Fibroblast of lung (primary cell): ENCODE results near the gene IMP4. TPM values are rescaled to one million over a fixed set of nuclear protein-coding genes. Genes with fewer than 3 reads are reported as not detected.

Experiments
- DNase-seq, 2 donors: peaks; one replicate each; pipeline versions ENCODE4 v3.0.0 to v3.0.0-alpha.2; 2010; ENCODE audit warnings: low read depth in 2 of 2
- H2AFZ ChIP-seq: 2 replicates; pipeline ENCODE4 v1.5.1; 2012; ENCODE audit warnings: low read length, control low read depth, inconsistent platforms
- H3K27ac ChIP-seq: 2 replicates; pipeline ENCODE4 v1.5.1; 2011; ENCODE audit warnings: low read length, control low read depth; ENCODE audit not compliant: insufficient read depth
- H3K27me3 ChIP-seq: 2 replicates; pipeline ENCODE4 v1.5.1; 2011; ENCODE audit warnings: mild to moderate bottlenecking, low read length; ENCODE audit not compliant: control insufficient read depth, insufficient read depth
- H3K36me3 ChIP-seq: 2 replicates; pipeline ENCODE4 v1.5.1; 2011; ENCODE audit warnings: low read length; ENCODE audit not compliant: control insufficient read depth, insufficient read depth
- H3K4me1 ChIP-seq: 2 replicates; pipeline ENCODE4 v1.5.1; 2011; ENCODE audit warnings: low read length; ENCODE audit not compliant: control insufficient read depth, insufficient read depth; ENCODE audit errors: extremely low read depth
- H3K4me2 ChIP-seq: 2 replicates; pipeline ENCODE4 v1.5.1; 2011; ENCODE audit warnings: low read length, control low read depth; ENCODE audit not compliant: insufficient read depth; ENCODE audit errors: extremely low read depth
- H3K4me3 ChIP-seq, 4 experiments: fragments of 200-600 bp in 1 of 4; sonication (generic) in 1 of 4; replicated peaks in 1 of 4; 2 replicates each; pipeline ENCODE4 v1.5.1; 2011 to 2016; ENCODE audit warnings: low read length in 4 of 4, low read depth in 3 of 4, mild to moderate bottlenecking in 3 of 4, control low read depth in 2 of 4, inconsistent platforms in 1 of 4, mixed read lengths in 1 of 4; ENCODE audit not compliant: insufficient read depth in 1 of 4; ENCODE audit errors: control extremely low read depth in 1 of 4
- H3K79me2 ChIP-seq: 2 replicates; pipeline ENCODE4 v1.5.1; 2012; ENCODE audit warnings: mild to moderate bottlenecking, low read length, inconsistent platforms; ENCODE audit not compliant: control insufficient read depth, insufficient read depth
- H3K9ac ChIP-seq: 2 replicates; pipeline ENCODE4 v1.5.1; 2011; ENCODE audit warnings: mild to moderate bottlenecking, low read length, control low read depth; ENCODE audit not compliant: insufficient read depth
- H3K9me3 ChIP-seq: 2 replicates; pipeline ENCODE4 v1.5.1; 2012; ENCODE audit warnings: low read depth, low read length; ENCODE audit not compliant: control insufficient read depth, insufficient read depth
- H4K20me1 ChIP-seq: 2 replicates; pipeline ENCODE4 v1.5.1; 2011; ENCODE audit warnings: low read length; ENCODE audit not compliant: control insufficient read depth, insufficient read depth; ENCODE audit errors: extremely low read depth
- CTCF ChIP-seq, 2 donors: IDR thresholded peaks in 1 of 2; conservative IDR thresholded peaks in 1 of 2; 1 replicate in 1 of 2; 2 replicates in 1 of 2; pipeline ENCODE4 v1.5.1; 2011 to 2012; ENCODE audit warnings: low read length in 2 of 2, control low read depth in 1 of 2, inconsistent platforms in 1 of 2, low read depth in 1 of 2, mild to moderate bottlenecking in 1 of 2
- EZH2 ChIP-seq: IDR thresholded peaks from 2 replicates; pipeline ENCODE4 v1.5.1; 2012; ENCODE audit warnings: low read length, control low read depth, mild to moderate bottlenecking; ENCODE audit errors: missing control alignments
- polyA minus RNA-seq: library from RNA; depleted of rRNA, polyadenylated mRNA; stranded (reverse); fragments of >200 nt; gene quantifications from 2 replicates; pipeline ENCODE4 v1.2.3, GENCODE V29; 2011; ENCODE audit warnings: low replicate concordance
- polyA plus RNA-seq, 2 donors: library from polyadenylated mRNA; depleted of rRNA in 1 of 2; stranded (reverse) in 1 of 2; unstranded in 1 of 2; fragments of >200 nt; gene quantifications; 2 replicates each; pipeline ENCODE4 v1.2.1, GENCODE V29; 2011 to 2012; ENCODE audit warnings: missing spikeins in 1 of 2
- total RNA-seq: library from RNA; depleted of rRNA; stranded (reverse); fragments of >200 nt; gene quantifications from 2 replicates; pipeline ENCODE4 v1.2.1, GENCODE V29; 2014

The IMP4 gene, protein sequence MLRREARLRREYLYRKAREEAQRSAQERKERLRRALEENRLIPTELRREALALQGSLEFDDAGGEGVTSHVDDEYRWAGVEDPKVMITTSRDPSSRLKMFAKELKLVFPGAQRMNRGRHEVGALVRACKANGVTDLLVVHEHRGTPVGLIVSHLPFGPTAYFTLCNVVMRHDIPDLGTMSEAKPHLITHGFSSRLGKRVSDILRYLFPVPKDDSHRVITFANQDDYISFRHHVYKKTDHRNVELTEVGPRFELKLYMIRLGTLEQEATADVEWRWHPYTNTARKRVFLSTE
- 50.1 and 58.0 TPM in 2 replicates for total RNA-seq
- polyA plus RNA-seq, result 46.3 and 67.6 TPM in 2 replicates
- 68.1 and 109 TPM in 2 replicates for polyA plus RNA-seq (2012)
- polyA minus RNA-seq, result 102 and 154 TPM in 2 replicates

- Histone ChIP-seq H3K4me2 (peak within 1 kb of the TSS; percentile 86), H3K9ac (peak within 1 kb of the TSS; percentile 76)
Observed at GRCh38 chr2:130342533-130343275, at the start of gene IMP4. Gene IMP4, plus strand, starts transcription at chr2:130342897. Its CDS starts 36 bp downstream, at chr2:130342933.

GRCh38 chr2:130300258-130300969 is 42.3 kb upstream of the IMP4 start:
- Histone ChIP-seq H3K4me3 (no peak overlapping the region), H3K4me1 (no peaks in the 10 kb centered on the region), H3K79me2 (no peaks in the 10 kb centered on the region), H3K27ac (no peak overlapping the region), H4K20me1 (no peaks in the 10 kb centered on the region), H3K27me3 (no peaks in the 10 kb centered on the region), H2AFZ (no peak overlapping the region), H3K36me3 (no peaks in the 10 kb centered on the region), H3K4me2 (no peak overlapping the region), H3K9ac (no peak overlapping the region), H3K9me3 (no peaks in the 10 kb centered on the region)
- DNase-seq, result no peak
- TF ChIP-seq CTCF (conservative IDR thresholded peaks at IDR 0.05 in 1 of 2, IDR thresholded peaks at IDR 0.05 in 1 of 2; ENCODE audit: low read depth in 1 of 2, low read length in 2 of 2), result no peak
- TF ChIP-seq EZH2, result no peak

More at GRCh38 chr2:130342533-130343275, at the start of gene IMP4:
- Histone ChIP-seq H2AFZ (peak within 1 kb of the TSS; percentile 97), H3K36me3 (peaks cover 25% of the 10 kb centered on the region), H3K4me3 (peak within 1 kb of the TSS; percentile 74 to 93 (median 84)), H3K79me2 (peaks cover 15% of the 10 kb centered on the region), H3K9me3 (no peaks in the 10 kb centered on the region), H4K20me1 (no peaks in the 10 kb centered on the region), H3K4me1 (peaks cover 2% of the 10 kb centered on the region), H3K27me3 (no peaks in the 10 kb centered on the region), H3K27ac (peak within 1 kb of the TSS; percentile 72)
- peak; percentile 100 for DNase-seq
- TF ChIP-seq CTCF (conservative IDR thresholded peaks at IDR 0.05 in 1 of 2, IDR thresholded peaks at IDR 0.05 in 1 of 2; ENCODE audit: low read depth in 1 of 2, low read length in 2 of 2) (peak in 1 of 2 donors; percentile 37), EZH2 (no peak)

- no peaks in the 10 kb centered on the region for H3K4me1 ChIP-seq
- TF ChIP-seq EZH2 (no peak), CTCF (conservative IDR thresholded peaks at IDR 0.05 in 1 of 2, IDR thresholded peaks at IDR 0.05 in 1 of 2; ENCODE audit: low read depth in 1 of 2, low read length in 2 of 2) (no peak)
- no peaks in the 10 kb centered on the region for H3K27me3 ChIP-seq
- H3K9me3 ChIP-seq, result no peaks in the 10 kb centered on the region
- no peak overlapping the region for H3K4me3 ChIP-seq
- no peak overlapping the region for H2AFZ ChIP-seq
- H3K4me2 ChIP-seq, result no peak overlapping the region
- no peaks in the 10 kb centered on the region for H3K36me3 ChIP-seq
- no peak overlapping the region for H3K9ac ChIP-seq
- H3K27ac ChIP-seq, result no peak overlapping the region
- H4K20me1 ChIP-seq, result no peaks in the 10 kb centered on the region
- no peaks in the 10 kb centered on the region for H3K79me2 ChIP-seq
- no peak for DNase-seq
Observed at GRCh38 chr2:130300970-130301348, 41.7 kb upstream of the IMP4 start.
